Neuronal stem cell (in vitro differentiated cells): ENCODE measurements around the gene CBFA2T3.
A peak's percentile ranks its signal among the peaks of the same experiment; 100 is the strongest.

Experiments
- DNase-seq: peaks from one replicate; pipeline ENCODE4 v3.0.0-alpha.2; 2013; ENCODE audit warnings: low spot score
- H2AFZ ChIP-seq: one replicate; pipeline ENCODE4 v1.6.1; 2013; ENCODE audit warnings: mild to moderate bottlenecking, low read length, inconsistent platforms
- H2AK5ac ChIP-seq: 2 replicates; pipeline ENCODE4 v1.6.1; 2013; ENCODE audit warnings: low read depth, mild to moderate bottlenecking, inconsistent platforms, low read length, moderate library complexity, mixed read lengths
- H2BK120ac ChIP-seq: 2 replicates; pipeline ENCODE4 v1.6.1; 2013; ENCODE audit warnings: low read depth, mild to moderate bottlenecking, inconsistent platforms, low read length, moderate library complexity, mixed read lengths
- H2BK12ac ChIP-seq: one replicate; pipeline ENCODE4 v1.6.1; 2013; ENCODE audit warnings: low read length, inconsistent platforms
- H2BK15ac ChIP-seq: 2 replicates; pipeline ENCODE4 v1.6.1; 2013; ENCODE audit warnings: mild to moderate bottlenecking, low read length, inconsistent platforms, mixed read lengths
- H2BK5ac ChIP-seq: one replicate; pipeline ENCODE4 v1.6.1; 2013; ENCODE audit warnings: inconsistent platforms, mild to moderate bottlenecking, low read length, moderate library complexity
- H3K14ac ChIP-seq: one replicate; pipeline ENCODE4 v1.6.1; 2013; ENCODE audit warnings: low read length, inconsistent platforms
- H3K18ac ChIP-seq: 2 replicates; pipeline ENCODE4 v1.6.1; 2013; ENCODE audit warnings: low read length, inconsistent platforms
- H3K23ac ChIP-seq: 2 replicates; pipeline ENCODE4 v1.6.1; 2013; ENCODE audit warnings: low read depth, mild to moderate bottlenecking, mixed read lengths, low read length, inconsistent platforms; ENCODE audit not compliant: poor library complexity
- H3K27ac ChIP-seq: replicated peaks from 3 replicates; pipeline ENCODE4 v1.5.1; 2013; ENCODE audit warnings: low read length, inconsistent platforms
- H3K27me3 ChIP-seq, 3 experiments: 2 replicates each; pipeline ENCODE4 v1.6.1; 2013; ENCODE audit warnings: low read length in 3 of 3, mild to moderate bottlenecking in 2 of 3, inconsistent platforms in 1 of 3, low read depth in 1 of 3, mixed read lengths in 1 of 3, moderate library complexity in 1 of 3; ENCODE audit not compliant: control insufficient read depth in 3 of 3, insufficient read depth in 3 of 3
- H3K36me3 ChIP-seq, 2 donors: replicated peaks in 1 of 2; 2 replicates each; pipeline ENCODE4 v1.6.1; 2013; ENCODE audit warnings: low read length in 2 of 2; ENCODE audit not compliant: control insufficient read depth in 2 of 2, insufficient read depth in 2 of 2
- H3K4ac ChIP-seq: 2 replicates; pipeline ENCODE4 v1.6.1; 2013; ENCODE audit warnings: inconsistent platforms, mild to moderate bottlenecking, low read length, moderate library complexity
- H3K4me1 ChIP-seq, 2 donors: 1 replicate in 1 of 2; 2 replicates in 1 of 2; pipeline ENCODE4 v1.6.1; 2013; ENCODE audit warnings: low read length in 2 of 2, low read depth in 1 of 2; ENCODE audit not compliant: control insufficient read depth in 2 of 2, insufficient read depth in 1 of 2
- H3K4me2 ChIP-seq: one replicate; pipeline ENCODE4 v1.6.1; 2013; ENCODE audit warnings: mild to moderate bottlenecking, low read length, inconsistent platforms; ENCODE audit not compliant: insufficient read depth, poor library complexity, severe bottlenecking
- H3K4me3 ChIP-seq, 2 donors: 2 replicates each; pipeline ENCODE4 v1.5.1; 2013; ENCODE audit warnings: low read length in 2 of 2, mild to moderate bottlenecking in 2 of 2, inconsistent platforms in 1 of 2, moderate library complexity in 1 of 2
- H3K79me1 ChIP-seq: one replicate; pipeline ENCODE4 v1.6.1; 2013; ENCODE audit warnings: low read depth, mild to moderate bottlenecking, inconsistent platforms, low read length, moderate library complexity
- H3K9ac ChIP-seq: one replicate; pipeline ENCODE4 v1.6.1; 2013; ENCODE audit warnings: mild to moderate bottlenecking, low read depth, low read length, inconsistent platforms; ENCODE audit not compliant: poor library complexity
- H3K9me3 ChIP-seq, 2 donors: replicated peaks in 1 of 2; 2 replicates each; pipeline versions ENCODE3 to v1.6.1; 2013; ENCODE audit warnings: low read length in 2 of 2, mild to moderate bottlenecking in 2 of 2, inconsistent platforms in 1 of 2, low read depth in 1 of 2, mixed read lengths in 1 of 2, moderate library complexity in 1 of 2; ENCODE audit not compliant: control insufficient read depth in 2 of 2, insufficient read depth in 1 of 2
- H4K8ac ChIP-seq: one replicate; pipeline ENCODE4 v1.6.1; 2013; ENCODE audit warnings: low read depth, mild to moderate bottlenecking, inconsistent platforms, low read length, moderate library complexity
- H4K91ac ChIP-seq: one replicate; pipeline ENCODE4 v1.6.1; 2013; ENCODE audit warnings: low read length, low read depth, mild to moderate bottlenecking, inconsistent platforms; ENCODE audit not compliant: poor library complexity
- WGBS, 2 donors: extraction: QIAGEN DNeasy Blood & Tissue Kit; methylation state at CpG; one replicate each; pipeline ENCODE4 v1.1.7; 2013; ENCODE audit warnings: missing lambda C conversion rate in 2 of 2, mixed read lengths in 1 of 2; ENCODE audit not compliant: insufficient read length in 2 of 2, insufficient replicate concordance in 1 of 2; ENCODE audit errors: extremely low coverage in 2 of 2; 5-methylcytosine and 5-hydroxymethylcytosine counted together

The CBFA2T3 gene

GRCh38 chr16:88865742-88866141, 111.3 kb downstream of the CBFA2T3 start:
- Histone ChIP-seq H3K4me3 (peak overlapping the region in 1 of 2 donors; percentile 16), H3K36me3 (peaks cover 6 to 12% of the 10 kb centered on the region in 2 donors), H3K9me3 (no peaks in the 10 kb centered on the region), H4K8ac (no peak overlapping the region), H3K27ac (no peak overlapping the region), H3K4me1 (peaks cover 0 to 2% of the 10 kb centered on the region in 2 donors), H3K23ac (no peak overlapping the region), H2BK12ac (peak overlapping the region; percentile 58), H3K4ac (peak overlapping the region; percentile 53), H3K9ac (no peak overlapping the region), H2BK5ac (no peak overlapping the region), H2BK120ac (no peak overlapping the region), H2BK15ac (no peak overlapping the region), H4K91ac (no peak overlapping the region), H3K14ac (peak overlapping the region; percentile 21), H3K18ac (peak overlapping the region; percentile 57), H3K4me2 (no peak overlapping the region), H2AK5ac (peak overlapping the region; percentile 56), H2AFZ (no peak overlapping the region), H3K79me1 (peaks cover 2% of the 10 kb centered on the region), H3K27me3 (peaks cover 0 to 42% (median 0%) of the 10 kb centered on the region in 3 experiments)
- no peak for DNase-seq
- no CpG with 5 or more reads among the region's 15 CpGs for WGBS, 2 donors

- H2BK12ac ChIP-seq, result peak overlapping the region; percentile 58
- no peak overlapping the region for H3K14ac ChIP-seq
- no peak overlapping the region for H2AFZ ChIP-seq
- no peak overlapping the region for H3K4me3 ChIP-seq
- H3K23ac ChIP-seq, result no peak overlapping the region
- no peak overlapping the region for H4K91ac ChIP-seq
- no peak overlapping the region for H3K9ac ChIP-seq
- no peak overlapping the region for H3K4ac ChIP-seq
- peaks cover 0 to 38% (median 0%) of the 10 kb centered on the region in 3 experiments for H3K27me3 ChIP-seq
- no peak overlapping the region for H2BK120ac ChIP-seq
- DNase-seq, result no peak
- no peaks in the 10 kb centered on the region for H3K9me3 ChIP-seq
- no peak overlapping the region for H4K8ac ChIP-seq
- H2BK15ac ChIP-seq, result no peak overlapping the region
- H3K36me3 ChIP-seq, result peaks cover 9 to 16% of the 10 kb centered on the region in 2 donors
- H3K27ac ChIP-seq, result no peak overlapping the region
- H2BK5ac ChIP-seq, result no peak overlapping the region
- H2AK5ac ChIP-seq, result peak overlapping the region; percentile 56
- H3K4me1 ChIP-seq, result peaks cover 0 to 2% of the 10 kb centered on the region in 2 donors
- no CpG with 5 or more reads among the region's 14 CpGs for WGBS, 2 donors
- H3K18ac ChIP-seq, result no peak overlapping the region
- H3K79me1 ChIP-seq, result peaks cover 2% of the 10 kb centered on the region
- H3K4me2 ChIP-seq, result no peak overlapping the region
Observed at GRCh38 chr16:88865310-88865709, 111.7 kb downstream of the CBFA2T3 start.

GRCh38 chr16:88864521-88864920, 112.5 kb downstream of the CBFA2T3 start:
- H3K4ac ChIP-seq, result no peak overlapping the region
- no peak overlapping the region for H3K4me2 ChIP-seq
- H3K9me3 ChIP-seq, result no peaks in the 10 kb centered on the region
- no peak overlapping the region for H2BK120ac ChIP-seq
- H2BK15ac ChIP-seq, result no peak overlapping the region
- H3K27ac ChIP-seq, result no peak overlapping the region
- H3K27me3 ChIP-seq, result peaks cover 0 to 32% (median 0%) of the 10 kb centered on the region in 3 experiments
- H3K18ac ChIP-seq, result no peak overlapping the region
- no peak overlapping the region for H4K8ac ChIP-seq
- no peak overlapping the region for H3K23ac ChIP-seq
- peaks cover 16 to 24% of the 10 kb centered on the region in 2 donors for H3K36me3 ChIP-seq
- H3K14ac ChIP-seq, result no peak overlapping the region
- H2AK5ac ChIP-seq, result no peak overlapping the region
- peaks cover 2% of the 10 kb centered on the region for H3K79me1 ChIP-seq
- DNase-seq, result no peak
- WGBS, 2 donors, result no CpG with 5 or more reads among the region's 18 CpGs
- peaks cover 0 to 2% of the 10 kb centered on the region in 2 donors for H3K4me1 ChIP-seq
- H3K4me3 ChIP-seq, result no peak overlapping the region
- H4K91ac ChIP-seq, result no peak overlapping the region
- H2BK12ac ChIP-seq, result no peak overlapping the region
- H3K9ac ChIP-seq, result no peak overlapping the region
- H2BK5ac ChIP-seq, result no peak overlapping the region
- no peak overlapping the region for H2AFZ ChIP-seq

GRCh38 chr16:88864099-88864498, 112.9 kb downstream of the CBFA2T3 start:
- no peak for DNase-seq
- H2BK120ac ChIP-seq, result no peak overlapping the region
- H2BK5ac ChIP-seq, result no peak overlapping the region
- H3K9ac ChIP-seq, result no peak overlapping the region
- H3K27me3 ChIP-seq, result peaks cover 0 to 28% (median 0%) of the 10 kb centered on the region in 3 experiments
- no peaks in the 10 kb centered on the region for H3K9me3 ChIP-seq
- no peak overlapping the region for H3K18ac ChIP-seq
- H3K36me3 ChIP-seq, result peaks cover 17 to 29% of the 10 kb centered on the region in 2 donors
- H3K79me1 ChIP-seq, result peaks cover 2% of the 10 kb centered on the region
- no peak overlapping the region for H3K27ac ChIP-seq
- no peak overlapping the region for H4K8ac ChIP-seq
- no peak overlapping the region for H2BK12ac ChIP-seq
- H3K23ac ChIP-seq, result peak overlapping the region; percentile 43
- no peak overlapping the region for H2BK15ac ChIP-seq
- WGBS, 2 donors, result no CpG with 5 or more reads among the region's 15 CpGs
- peaks cover 0 to 2% of the 10 kb centered on the region in 2 donors for H3K4me1 ChIP-seq
- no peak overlapping the region for H3K4me2 ChIP-seq
- no peak overlapping the region for H3K14ac ChIP-seq
- no peak overlapping the region for H3K4ac ChIP-seq
- peak overlapping the region; percentile 63 for H2AK5ac ChIP-seq
- H2AFZ ChIP-seq, result no peak overlapping the region
- H4K91ac ChIP-seq, result no peak overlapping the region
- no peak overlapping the region for H3K4me3 ChIP-seq
